Rectal smooth muscle tissue (tissue), 1 donor: ENCODE results near the gene SEMA3C.

ENCODE experiments used
- H3K27ac ChIP-seq: one replicate; pipeline ENCODE4 v1.7.0; 2013; ENCODE audit warnings: low read depth, low read length, inconsistent platforms
- H3K27me3 ChIP-seq: one replicate; pipeline ENCODE4 v1.7.0; 2013; ENCODE audit warnings: low read length; ENCODE audit not compliant: control insufficient read depth, insufficient read depth
- H3K36me3 ChIP-seq: one replicate; pipeline ENCODE4 v1.7.0; 2013; ENCODE audit warnings: low read length; ENCODE audit not compliant: control insufficient read depth, insufficient read depth
- H3K4me1 ChIP-seq: one replicate; pipeline ENCODE4 v1.7.0; 2013; ENCODE audit warnings: low read length; ENCODE audit not compliant: control insufficient read depth, insufficient read depth
- H3K4me3 ChIP-seq: one replicate; pipeline ENCODE4 v1.7.0; 2013; ENCODE audit warnings: low read length
- H3K9ac ChIP-seq: one replicate; pipeline ENCODE4 v1.7.0; 2013; ENCODE audit warnings: low read length

SEMA3C gene

GRCh38 chr7:80823057-80823456 lies 95.8 kb downstream of the SEMA3C start:
- H3K36me3 ChIP-seq, result no peaks in the 10 kb centered on the region
- no peak overlapping the region for H3K4me3 ChIP-seq
- H3K27me3 ChIP-seq, result no peaks in the 10 kb centered on the region
- no peak overlapping the region for H3K27ac ChIP-seq
- peaks cover 23% of the 10 kb centered on the region for H3K4me1 ChIP-seq
- H3K9ac ChIP-seq, result no peak overlapping the region

GRCh38 chr7:80821771-80822319 lies 97.0 kb downstream of the SEMA3C start:
- peaks cover 10% of the 10 kb centered on the region for H3K4me1 ChIP-seq
- no peak overlapping the region for H3K9ac ChIP-seq
- H3K27ac ChIP-seq, result no peak overlapping the region
- no peak overlapping the region for H3K4me3 ChIP-seq
- no peaks in the 10 kb centered on the region for H3K27me3 ChIP-seq
- H3K36me3 ChIP-seq, result no peaks in the 10 kb centered on the region

GRCh38 chr7:80819503-80819902 lies 99.3 kb downstream of the SEMA3C start:
- no peak overlapping the region for H3K9ac ChIP-seq
- H3K36me3 ChIP-seq, result no peaks in the 10 kb centered on the region
- no peak overlapping the region for H3K4me3 ChIP-seq
- peaks cover 4% of the 10 kb centered on the region for H3K4me1 ChIP-seq
- no peak overlapping the region for H3K27ac ChIP-seq
- H3K27me3 ChIP-seq, result no peaks in the 10 kb centered on the region

- Histone ChIP-seq H3K27ac (no peak overlapping the region), H3K9ac (no peak overlapping the region), H3K4me3 (no peak overlapping the region)
These were observed 100.7 kb downstream of the SEMA3C start for GRCh38 chr7:80818181-80818580.

GRCh38 chr7:80816806-80817205 lies 102.0 kb downstream of the SEMA3C start:
- H3K36me3 ChIP-seq, result no peaks in the 10 kb centered on the region
- no peak overlapping the region for H3K9ac ChIP-seq
- no peak overlapping the region for H3K4me3 ChIP-seq
- no peaks in the 10 kb centered on the region for H3K27me3 ChIP-seq
- H3K4me1 ChIP-seq, result no peaks in the 10 kb centered on the region
- no peak overlapping the region for H3K27ac ChIP-seq

More at GRCh38 chr7:80818181-80818580, 100.7 kb downstream of the SEMA3C start:
- Histone ChIP-seq H3K4me1 (peaks cover 2% of the 10 kb centered on the region), H3K36me3 (no peaks in the 10 kb centered on the region), H3K27me3 (no peaks in the 10 kb centered on the region)

GRCh38 chr7:80815733-80816132 lies 103.1 kb downstream of the SEMA3C start:
- Histone ChIP-seq H3K27ac (no peak overlapping the region), H3K4me3 (no peak overlapping the region), H3K36me3 (no peaks in the 10 kb centered on the region), H3K27me3 (no peaks in the 10 kb centered on the region), H3K4me1 (no peaks in the 10 kb centered on the region), H3K9ac (no peak overlapping the region)

- Histone ChIP-seq H3K27ac (no peak overlapping the region), H3K9ac (no peak overlapping the region), H3K36me3 (peaks cover 2% of the 10 kb centered on the region), H3K4me1 (peaks cover 5% of the 10 kb centered on the region), H3K27me3 (no peaks in the 10 kb centered on the region), H3K4me3 (no peak overlapping the region)
These were observed 109.3 kb downstream of the SEMA3C start for GRCh38 chr7:80809545-80809944.

GRCh38 chr7:80807166-80807900 lies 111.5 kb downstream of the SEMA3C start:
- Histone ChIP-seq H3K27ac (no peak overlapping the region), H3K9ac (no peak overlapping the region), H3K4me3 (no peak overlapping the region), H3K36me3 (peaks cover 2% of the 10 kb centered on the region), H3K4me1 (peaks cover 5% of the 10 kb centered on the region), H3K27me3 (no peaks in the 10 kb centered on the region)

- Histone ChIP-seq H3K27ac (no peak overlapping the region), H3K9ac (no peak overlapping the region), H3K4me1 (peaks cover 5% of the 10 kb centered on the region), H3K27me3 (no peaks in the 10 kb centered on the region), H3K4me3 (no peak overlapping the region), H3K36me3 (peaks cover 2% of the 10 kb centered on the region)
These were observed 112.2 kb downstream of the SEMA3C start for GRCh38 chr7:80806663-80807062.

GRCh38 chr7:80804589-80804988 lies 114.3 kb downstream of the SEMA3C start:
- H3K27me3 ChIP-seq, result no peaks in the 10 kb centered on the region
- H3K27ac ChIP-seq, result no peak overlapping the region
- peaks cover under 1% of the 10 kb centered on the region for H3K36me3 ChIP-seq
- no peak overlapping the region for H3K9ac ChIP-seq
- H3K4me1 ChIP-seq, result peaks cover 5% of the 10 kb centered on the region
- H3K4me3 ChIP-seq, result no peak overlapping the region

GRCh38 chr7:80802527-80802926 lies 116.3 kb downstream of the SEMA3C start:
- no peak overlapping the region for H3K27ac ChIP-seq
- H3K4me3 ChIP-seq, result no peak overlapping the region
- no peak overlapping the region for H3K9ac ChIP-seq
- H3K27me3 ChIP-seq, result no peaks in the 10 kb centered on the region
- H3K4me1 ChIP-seq, result peaks cover 4% of the 10 kb centered on the region
- no peaks in the 10 kb centered on the region for H3K36me3 ChIP-seq

GRCh38 chr7:80794631-80795573 lies 123.9 kb downstream of the SEMA3C start:
- Histone ChIP-seq H3K27me3 (no peaks in the 10 kb centered on the region), H3K4me1 (peaks cover 42% of the 10 kb centered on the region), H3K9ac (no peak overlapping the region), H3K27ac (no peak overlapping the region), H3K4me3 (no peak overlapping the region), H3K36me3 (no peaks in the 10 kb centered on the region)
